ENCODE data around the gene LRRC32. TPM values are rescaled to one million over a fixed set of nuclear protein-coding genes. Genes with fewer than 3 reads are reported as not detected.

Gene LRRC32
- total RNA-seq, 4 donors from 2014 or later = 18.7 to 222 (median 68.7) TPM

GRCh38 chr11:76628408-76628947, 42.1 kb downstream of the LRRC32 start:
- no peak for TF ChIP-seq CTCF (IDR thresholded peaks at IDR 0.05)
- no peak for ATAC-seq (ENCODE audit: low FRiP score)
- DNase-seq (ENCODE audit: low spot score) = no peak

- DNase-seq (ENCODE audit: low spot score) = no peak
- TF ChIP-seq CTCF (IDR thresholded peaks at IDR 0.05) = no peak
- ATAC-seq (ENCODE audit: low FRiP score) = no peak
Observed at GRCh38 chr11:76627606-76628005, 42.9 kb downstream of the LRRC32 start.

GRCh38 chr11:76626921-76627401, 43.6 kb downstream of the LRRC32 start:
- no peak for ATAC-seq (ENCODE audit: low FRiP score)
- no peak for TF ChIP-seq CTCF (IDR thresholded peaks at IDR 0.05)
- DNase-seq (ENCODE audit: low spot score) = no peak

- no peak for DNase-seq (ENCODE audit: low spot score)
- no peak for TF ChIP-seq CTCF (IDR thresholded peaks at IDR 0.05)
- no peak for ATAC-seq (ENCODE audit: low FRiP score)
Observed at GRCh38 chr11:76626266-76626665, 44.3 kb downstream of the LRRC32 start.

GRCh38 chr11:76625472-76626186, 44.9 kb downstream of the LRRC32 start:
- no peak for TF ChIP-seq CTCF (IDR thresholded peaks at IDR 0.05)
- DNase-seq (ENCODE audit: low spot score) (no peak), ATAC-seq (ENCODE audit: low FRiP score) (no peak)

- no peak for TF ChIP-seq CTCF (IDR thresholded peaks at IDR 0.05)
- no peak for ATAC-seq (ENCODE audit: low FRiP score)
- no peak for DNase-seq (ENCODE audit: low spot score)
Observed at GRCh38 chr11:76624500-76625379, 45.8 kb downstream of the LRRC32 start.
